Keratinocyte (primary cell): ENCODE results near the gene ANTKMT. TPM values are rescaled to one million over a fixed set of nuclear protein-coding genes. Genes with fewer than 3 reads are reported as not detected.

Experiments
- DNase-seq: peaks from one replicate; pipeline ENCODE4 v3.0.0-alpha.2; 2011; ENCODE audit warnings: low read depth, missing footprints, low spot score
- FAIRE-seq: peaks from 2 replicates; lab custom pipeline; 2011; peaks lifted over from hg19 to GRCh38; lab: Jason Lieb, UNC
- H2AFZ ChIP-seq: 2 replicates; pipeline ENCODE4 v1.6.0; 2012; ENCODE audit warnings: low read length, control low read depth, inconsistent platforms; ENCODE audit not compliant: control insufficient read depth
- H3K27ac ChIP-seq: 2 replicates; pipeline ENCODE4 v1.5.1; 2011; ENCODE audit warnings: low read length; ENCODE audit not compliant: control insufficient read depth, insufficient read depth
- H3K27me3 ChIP-seq: 3 replicates; pipeline ENCODE4 v1.6.0; 2011; ENCODE audit warnings: low read length; ENCODE audit not compliant: control insufficient read depth, insufficient read depth; ENCODE audit errors: extremely low read depth
- H3K36me3 ChIP-seq, 2 experiments: 2 replicates in 1 of 2; 3 replicates in 1 of 2; pipeline ENCODE4 v1.5.1; 2011; ENCODE audit warnings: low read length in 2 of 2, mild to moderate bottlenecking in 1 of 2; ENCODE audit not compliant: control insufficient read depth in 2 of 2, insufficient read depth in 2 of 2; ENCODE audit errors: extremely low read depth in 1 of 2
- H3K4me1 ChIP-seq: 3 replicates; pipeline ENCODE4 v1.5.1; 2011; ENCODE audit warnings: low read length; ENCODE audit not compliant: control insufficient read depth, insufficient read depth; ENCODE audit errors: extremely low read depth
- H3K4me2 ChIP-seq: 3 replicates; pipeline ENCODE4 v1.6.0; 2011; ENCODE audit warnings: low read depth, low read length; ENCODE audit not compliant: control insufficient read depth, insufficient read depth; ENCODE audit errors: extremely low read depth
- H3K4me3 ChIP-seq, 3 experiments: fragments of 200-600 bp in 1 of 3; sonication (generic) in 1 of 3; 2 replicates in 2 of 3; 3 replicates in 1 of 3; pipeline ENCODE4 v1.5.1; 2011 to 2016; ENCODE audit warnings: low read length in 3 of 3, mild to moderate bottlenecking in 3 of 3, control low read depth in 2 of 3, inconsistent platforms in 1 of 3, low read depth in 1 of 3, mixed read lengths in 1 of 3, mixed run types in 1 of 3, moderate library complexity in 1 of 3; ENCODE audit not compliant: control insufficient read depth in 2 of 3, insufficient read depth in 2 of 3; ENCODE audit errors: extremely low read depth in 1 of 3
- H3K79me2 ChIP-seq: 2 replicates; pipeline ENCODE4 v1.6.0; 2012; ENCODE audit warnings: low read length; ENCODE audit not compliant: control insufficient read depth, insufficient read depth
- H3K9ac ChIP-seq: 3 replicates; pipeline ENCODE4 v1.6.0; 2011; ENCODE audit warnings: low read length; ENCODE audit not compliant: control insufficient read depth, insufficient read depth; ENCODE audit errors: extremely low read depth
- H3K9me1 ChIP-seq: 3 replicates; pipeline ENCODE4 v1.6.0; 2011; ENCODE audit warnings: low read length; ENCODE audit not compliant: control insufficient read depth, insufficient read depth; ENCODE audit errors: extremely low read depth
- H3K9me3 ChIP-seq: 2 replicates; pipeline ENCODE4 v1.5.1; 2012; ENCODE audit warnings: low read depth, low read length; ENCODE audit not compliant: control insufficient read depth
- H4K20me1 ChIP-seq: 3 replicates; pipeline ENCODE4 v1.6.0; 2011; ENCODE audit warnings: low read length; ENCODE audit not compliant: control insufficient read depth, insufficient read depth; ENCODE audit errors: extremely low read depth
- CTCF ChIP-seq, 3 experiments: IDR thresholded peaks in 1 of 3; conservative IDR thresholded peaks in 1 of 3; optimal IDR thresholded peaks in 1 of 3; 2 replicates in 2 of 3; 3 replicates in 1 of 3; pipeline versions ENCODE3 to v1.5.1; 2011; ENCODE audit warnings: low read length in 3 of 3, mild to moderate bottlenecking in 3 of 3, moderate library complexity in 2 of 3, control low read depth in 1 of 3, inconsistent platforms in 1 of 3; ENCODE audit not compliant: insufficient read depth in 2 of 3; ENCODE audit errors: extremely low read depth in 1 of 3
- EZH2 ChIP-seq: IDR thresholded peaks from one replicate; pipeline ENCODE4 v1.6.1; 2012; ENCODE audit warnings: inconsistent platforms, mild to moderate bottlenecking, low read length, moderate library complexity
- dilution Hi-C: fragments of 300-500 bp; cut with MboI; formaldehyde crosslinking; loops from one replicate; pipeline ENCODE4 v1.7.0; 2020; ENCODE audit warnings: low sequenced_read_pairs; ENCODE audit not compliant: extremely low pct_ligation_motif_present
- polyA plus RNA-seq, 5 experiments: library from polyadenylated mRNA; depleted of rRNA in 3 of 5; stranded (reverse) in 3 of 5; stranded (forward) in 1 of 5; unstranded in 1 of 5; fragments of >200 nt; gene quantifications; 1 replicate in 1 of 5; 2 replicates in 3 of 5; 3 replicates in 1 of 5; pipeline versions ENCODE4 v1.2.1 to v1.2.3, GENCODE V29; 2011 to 2012; ENCODE audit warnings: missing spikeins in 2 of 5, low read depth in 1 of 5, low replicate concordance in 1 of 5

The ANTKMT gene
- polyA plus RNA-seq, 1 donor (not counting 4 experiments of a cell fraction or from before 2014, with no cell fraction given): 5.6 TPM

- Histone ChIP-seq H3K9me3 (no peaks in the 10 kb centered on the region), H2AFZ (no peak overlapping the region), H3K9me1 (no peaks in the 10 kb centered on the region), H3K27me3 (peaks cover 3% of the 10 kb centered on the region), H3K4me2 (no peak overlapping the region), H3K36me3 (no peaks in the 10 kb centered on the region), H3K79me2 (no peaks in the 10 kb centered on the region), H3K9ac (no peak overlapping the region), H4K20me1 (no peaks in the 10 kb centered on the region), H3K4me3 (no peak overlapping the region), H3K27ac (no peak overlapping the region), H3K4me1 (no peaks in the 10 kb centered on the region)
- no peak for DNase-seq
- TF ChIP-seq CTCF (optimal IDR thresholded peaks at IDR 0.05 in 1 of 3, IDR thresholded peaks at IDR 0.05 in 1 of 3, conservative IDR thresholded peaks at IDR 0.05 in 1 of 3; ENCODE audit: extremely low read depth in 1 of 3, insufficient read depth in 2 of 3, low read length in 3 of 3): no peak
- no peak for TF ChIP-seq EZH2
- FAIRE-seq: no peak
- dilution Hi-C loops: no loop called here
Measured at GRCh38 chr16:768428-768827, 47.5 kb downstream of the ANTKMT start.

GRCh38 chr16:769184-769784 is 48.3 kb downstream of the ANTKMT start:
- Histone ChIP-seq H3K4me2 (no peak overlapping the region), H3K27ac (no peak overlapping the region), H3K36me3 (no peaks in the 10 kb centered on the region), H3K27me3 (peaks cover 3% of the 10 kb centered on the region), H3K9ac (no peak overlapping the region), H3K9me3 (no peaks in the 10 kb centered on the region), H2AFZ (no peak overlapping the region), H4K20me1 (no peaks in the 10 kb centered on the region), H3K79me2 (no peaks in the 10 kb centered on the region), H3K4me3 (no peak overlapping the region), H3K4me1 (no peaks in the 10 kb centered on the region), H3K9me1 (no peaks in the 10 kb centered on the region)
- dilution Hi-C loops: no loop called here
- no peak for FAIRE-seq
- TF ChIP-seq EZH2 (no peak), CTCF (optimal IDR thresholded peaks at IDR 0.05 in 1 of 3, IDR thresholded peaks at IDR 0.05 in 1 of 3, conservative IDR thresholded peaks at IDR 0.05 in 1 of 3; ENCODE audit: extremely low read depth in 1 of 3, insufficient read depth in 2 of 3, low read length in 3 of 3) (no peak)
- DNase-seq: no peak
